Gastroesophageal sphincter (tissue), 3 donors: ENCODE data around the gene ERBB2.

ENCODE experiments used
- POLR2AphosphoS5 ChIP-seq: sonication (generic); formaldehyde crosslinking; IDR thresholded peaks from one replicate; pipeline ENCODE4 v1.6.1; 2017; ENCODE audit warnings: antibody characterized with exemption
- TF ChIP-seq, protein P1 (sequence below), 4 experiments: fragments of 200-600 bp in 2 of 4; fragments of 450-650 bp in 2 of 4; sonication (generic) in 1 of 4; IDR thresholded peaks; one replicate each; pipeline ENCODE4 v1.5.1; 2017 to 2019; ENCODE audit warnings: antibody characterized with exemption in 4 of 4, mild to moderate bottlenecking in 2 of 4, moderate library complexity in 2 of 4

DNA sequence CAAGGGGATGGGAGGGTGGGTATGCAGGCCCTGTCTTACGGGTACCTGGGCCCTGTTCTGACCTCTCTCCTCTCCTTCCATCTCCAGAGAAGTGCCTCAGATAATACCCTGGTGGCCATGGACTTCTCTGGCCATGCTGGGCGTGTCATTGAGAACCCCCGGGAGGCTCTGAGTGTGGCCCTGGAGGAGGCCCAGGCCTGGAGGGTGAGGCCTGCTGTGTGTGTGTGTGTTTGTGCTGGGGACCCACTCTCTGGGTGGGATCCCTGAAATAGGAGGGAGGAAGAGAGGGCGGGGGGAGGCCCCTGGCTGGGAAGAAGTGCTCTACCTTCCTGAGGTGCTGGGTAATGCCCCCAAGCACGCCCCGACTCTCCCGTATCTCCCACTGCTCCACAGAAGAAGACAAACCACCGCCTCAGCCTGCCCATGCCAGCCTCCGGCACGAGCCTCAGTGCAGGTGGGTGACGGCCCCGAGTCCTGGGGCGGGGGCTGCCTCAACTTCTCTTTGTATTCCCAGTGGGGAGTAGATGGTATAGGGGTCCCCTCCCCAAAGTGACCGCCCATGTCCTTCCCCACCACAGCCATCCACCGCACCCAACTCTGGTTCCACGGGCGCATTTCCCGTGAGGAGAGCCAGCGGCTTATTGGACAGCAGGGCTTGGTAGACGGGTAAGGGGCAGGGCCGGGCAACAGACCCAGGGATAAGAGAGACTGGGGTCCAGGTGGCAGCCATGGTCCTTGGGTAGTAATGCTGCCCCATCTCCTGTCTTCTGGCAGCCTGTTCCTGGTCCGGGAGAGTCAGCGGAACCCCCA, 45.7 kb downstream of the ERBB2 start:
- TF ChIP-seq, protein P1, sequence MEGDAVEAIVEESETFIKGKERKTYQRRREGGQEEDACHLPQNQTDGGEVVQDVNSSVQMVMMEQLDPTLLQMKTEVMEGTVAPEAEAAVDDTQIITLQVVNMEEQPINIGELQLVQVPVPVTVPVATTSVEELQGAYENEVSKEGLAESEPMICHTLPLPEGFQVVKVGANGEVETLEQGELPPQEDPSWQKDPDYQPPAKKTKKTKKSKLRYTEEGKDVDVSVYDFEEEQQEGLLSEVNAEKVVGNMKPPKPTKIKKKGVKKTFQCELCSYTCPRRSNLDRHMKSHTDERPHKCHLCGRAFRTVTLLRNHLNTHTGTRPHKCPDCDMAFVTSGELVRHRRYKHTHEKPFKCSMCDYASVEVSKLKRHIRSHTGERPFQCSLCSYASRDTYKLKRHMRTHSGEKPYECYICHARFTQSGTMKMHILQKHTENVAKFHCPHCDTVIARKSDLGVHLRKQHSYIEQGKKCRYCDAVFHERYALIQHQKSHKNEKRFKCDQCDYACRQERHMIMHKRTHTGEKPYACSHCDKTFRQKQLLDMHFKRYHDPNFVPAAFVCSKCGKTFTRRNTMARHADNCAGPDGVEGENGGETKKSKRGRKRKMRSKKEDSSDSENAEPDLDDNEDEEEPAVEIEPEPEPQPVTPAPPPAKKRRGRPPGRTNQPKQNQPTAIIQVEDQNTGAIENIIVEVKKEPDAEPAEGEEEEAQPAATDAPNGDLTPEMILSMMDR (IDR thresholded peaks at IDR 0.05), result no peak
- no peak for TF ChIP-seq POLR2AphosphoS5
